K562 (cell line): Measurements from ENCODE around the gene TIMM10. TPM values are rescaled to one million over a fixed set of nuclear protein-coding genes. Genes with fewer than 3 reads are reported as not detected.

Experiments
- CTBP1 ChIP-seq: fragments of 450-650 bp; IDR thresholded peaks from 2 replicates; pipeline ENCODE4 v1.6.1; 2016; ENCODE audit warnings: borderline replicate concordance
- FOXA3 ChIP-seq, 2 experiments: fragments of 450-650 bp in 1 of 2; sonication (generic) in 1 of 2; formaldehyde crosslinking; IDR thresholded peaks in 1 of 2; conservative IDR thresholded peaks in 1 of 2; 2 replicates each; pipeline versions ENCODE4 v1.4.0 to v1.8.0; 2020 to 2022; ENCODE audit warnings: mild to moderate bottlenecking in 2 of 2, missing genetic modification reagents in 1 of 2
- SMAD4 ChIP-seq: fragments of 250-450 bp; sonication (Bioruptor Pico); conservative IDR thresholded peaks from 2 replicates; pipeline ENCODE4 v1.8.0; 2021; ENCODE audit warnings: inconsistent platforms, mild to moderate bottlenecking, moderate library complexity
- SMARCA5 ChIP-seq: fragments of 450-650 bp; IDR thresholded peaks from 2 replicates; pipeline ENCODE4 v1.6.1; 2016
- ZFP36 ChIP-seq: fragments of 150-350 bp; IDR thresholded peaks from 2 replicates; pipeline ENCODE4 v1.6.1; 2018; ENCODE audit warnings: low read length, low read depth; ENCODE audit not compliant: partially characterized antibody
- polyA plus RNA-seq, 8 experiments: library from polyadenylated mRNA; depleted of rRNA in 4 of 8; stranded (reverse) in 5 of 8; unstranded in 3 of 8; fragments of >200 nt; fragmentation: Nextera tagmentation in 2 of 8; fragmentation: Illumina TruSeq in 1 of 8; extraction: Ambion mirVana in 2 of 8; extraction: Trizol in 1 of 8; gene quantifications; 2 replicates each; pipeline versions ENCODE4 v1.2.1 to v1.2.3, GENCODE V29; 2011 to 2014; ENCODE audit warnings: inconsistent platforms in 1 of 8, missing spikeins in 1 of 8
- total RNA-seq, 7 experiments: library from RNA; depleted of rRNA in 6 of 7; stranded (reverse); fragments of >200 nt in 6 of 7; fragmentation: Illumina TruSeq in 2 of 7; extraction: Trizol in 2 of 7; gene quantifications; 2 replicates each; pipeline versions ENCODE4 v1.2.1 to v1.2.3, GENCODE V29; 2011 to 2021; ENCODE audit warnings: low replicate concordance in 1 of 7
- TF ChIP-seq, protein P1 (sequence below): fragments of 450-650 bp; formaldehyde crosslinking; IDR thresholded peaks from 2 replicates; pipeline ENCODE4 v1.4.0; 2020; ENCODE audit warnings: mild to moderate bottlenecking, moderate library complexity
- TF ChIP-seq, protein P2 (sequence below): sonication (generic); formaldehyde crosslinking; IDR thresholded peaks from 2 replicates; pipeline ENCODE4 v1.8.0; 2022; ENCODE audit warnings: mild to moderate bottlenecking, missing genetic modification reagents
- TF ChIP-seq, protein P3 (sequence below): IDR thresholded peaks from 2 replicates; pipeline ENCODE4 v1.6.1; 2011; ENCODE audit warnings: borderline replicate concordance, low read depth, mild to moderate bottlenecking, moderate library complexity, low read length; ENCODE audit not compliant: insufficient read depth, poor library complexity, severe bottlenecking

Gene TIMM10
- total and polyA plus RNA-seq, 9 of the 15 experiments (the other 6 are each of a cell fraction or from before 2014, with no cell fraction given) = 109 to 553 (median 172) TPM

DNA sequence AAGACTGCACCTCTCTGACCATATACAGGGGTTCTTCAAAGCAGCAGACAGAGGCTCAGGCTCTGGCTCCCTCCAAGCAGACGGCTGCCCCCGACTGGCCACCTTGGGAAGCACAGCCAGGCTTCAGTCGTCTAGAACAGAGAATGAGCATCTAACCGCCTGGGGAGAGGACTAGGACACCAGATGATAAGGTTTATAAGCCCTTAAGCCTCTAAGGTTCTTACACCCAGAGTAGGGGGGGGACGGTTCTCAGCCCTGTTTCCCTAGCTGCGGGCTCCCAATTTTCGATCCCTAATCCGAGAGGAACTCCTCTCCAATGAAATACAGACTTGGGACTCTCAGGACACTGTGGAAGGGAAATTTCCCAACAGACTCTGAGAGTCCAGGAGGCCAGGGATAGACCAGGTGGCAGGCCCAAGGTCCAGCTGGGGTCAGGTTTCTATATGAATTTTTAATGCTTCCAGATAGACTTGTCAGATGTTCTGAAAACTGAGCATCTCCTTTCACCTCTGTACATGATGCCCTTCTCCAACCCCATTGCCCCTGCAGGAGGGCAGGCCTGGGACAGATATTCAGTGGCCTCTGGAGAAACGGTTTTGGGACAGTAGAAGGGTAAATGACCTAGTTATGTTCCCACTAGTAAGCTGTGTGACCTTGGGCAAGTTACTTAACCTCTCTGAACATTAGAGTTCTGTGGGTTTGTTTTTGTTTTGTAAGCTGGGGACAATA, 50.0 kb downstream of the TIMM10 start (continued):
- TF ChIP-seq, protein P1, sequence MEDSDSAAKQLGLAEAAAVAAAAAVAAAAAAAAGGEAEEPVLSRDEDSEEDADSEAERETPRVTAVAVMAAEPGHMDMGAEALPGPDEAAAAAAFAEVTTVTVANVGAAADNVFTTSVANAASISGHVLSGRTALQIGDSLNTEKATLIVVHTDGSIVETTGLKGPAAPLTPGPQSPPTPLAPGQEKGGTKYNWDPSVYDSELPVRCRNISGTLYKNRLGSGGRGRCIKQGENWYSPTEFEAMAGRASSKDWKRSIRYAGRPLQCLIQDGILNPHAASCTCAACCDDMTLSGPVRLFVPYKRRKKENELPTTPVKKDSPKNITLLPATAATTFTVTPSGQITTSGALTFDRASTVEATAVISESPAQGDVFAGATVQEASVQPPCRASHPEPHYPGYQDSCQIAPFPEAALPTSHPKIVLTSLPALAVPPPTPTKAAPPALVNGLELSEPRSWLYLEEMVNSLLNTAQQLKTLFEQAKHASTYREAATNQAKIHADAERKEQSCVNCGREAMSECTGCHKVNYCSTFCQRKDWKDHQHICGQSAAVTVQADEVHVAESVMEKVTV (CRISPR knock-in tag) = peak; percentile 49; the same call in 1 of the 2 replicates
- TF ChIP-seq, protein P2, sequence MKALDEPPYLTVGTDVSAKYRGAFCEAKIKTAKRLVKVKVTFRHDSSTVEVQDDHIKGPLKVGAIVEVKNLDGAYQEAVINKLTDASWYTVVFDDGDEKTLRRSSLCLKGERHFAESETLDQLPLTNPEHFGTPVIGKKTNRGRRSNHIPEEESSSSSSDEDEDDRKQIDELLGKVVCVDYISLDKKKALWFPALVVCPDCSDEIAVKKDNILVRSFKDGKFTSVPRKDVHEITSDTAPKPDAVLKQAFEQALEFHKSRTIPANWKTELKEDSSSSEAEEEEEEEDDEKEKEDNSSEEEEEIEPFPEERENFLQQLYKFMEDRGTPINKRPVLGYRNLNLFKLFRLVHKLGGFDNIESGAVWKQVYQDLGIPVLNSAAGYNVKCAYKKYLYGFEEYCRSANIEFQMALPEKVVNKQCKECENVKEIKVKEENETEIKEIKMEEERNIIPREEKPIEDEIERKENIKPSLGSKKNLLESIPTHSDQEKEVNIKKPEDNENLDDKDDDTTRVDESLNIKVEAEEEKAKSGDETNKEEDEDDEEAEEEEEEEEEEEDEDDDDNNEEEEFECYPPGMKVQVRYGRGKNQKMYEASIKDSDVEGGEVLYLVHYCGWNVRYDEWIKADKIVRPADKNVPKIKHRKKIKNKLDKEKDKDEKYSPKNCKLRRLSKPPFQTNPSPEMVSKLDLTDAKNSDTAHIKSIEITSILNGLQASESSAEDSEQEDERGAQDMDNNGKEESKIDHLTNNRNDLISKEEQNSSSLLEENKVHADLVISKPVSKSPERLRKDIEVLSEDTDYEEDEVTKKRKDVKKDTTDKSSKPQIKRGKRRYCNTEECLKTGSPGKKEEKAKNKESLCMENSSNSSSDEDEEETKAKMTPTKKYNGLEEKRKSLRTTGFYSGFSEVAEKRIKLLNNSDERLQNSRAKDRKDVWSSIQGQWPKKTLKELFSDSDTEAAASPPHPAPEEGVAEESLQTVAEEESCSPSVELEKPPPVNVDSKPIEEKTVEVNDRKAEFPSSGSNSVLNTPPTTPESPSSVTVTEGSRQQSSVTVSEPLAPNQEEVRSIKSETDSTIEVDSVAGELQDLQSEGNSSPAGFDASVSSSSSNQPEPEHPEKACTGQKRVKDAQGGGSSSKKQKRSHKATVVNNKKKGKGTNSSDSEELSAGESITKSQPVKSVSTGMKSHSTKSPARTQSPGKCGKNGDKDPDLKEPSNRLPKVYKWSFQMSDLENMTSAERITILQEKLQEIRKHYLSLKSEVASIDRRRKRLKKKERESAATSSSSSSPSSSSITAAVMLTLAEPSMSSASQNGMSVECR (CRISPR knock-in tag) = no peak
- TF ChIP-seq SMAD4 = 0 out of 2 replicates have a peak, but pooled peaks have one; percentile 18
- TF ChIP-seq, protein P3, sequence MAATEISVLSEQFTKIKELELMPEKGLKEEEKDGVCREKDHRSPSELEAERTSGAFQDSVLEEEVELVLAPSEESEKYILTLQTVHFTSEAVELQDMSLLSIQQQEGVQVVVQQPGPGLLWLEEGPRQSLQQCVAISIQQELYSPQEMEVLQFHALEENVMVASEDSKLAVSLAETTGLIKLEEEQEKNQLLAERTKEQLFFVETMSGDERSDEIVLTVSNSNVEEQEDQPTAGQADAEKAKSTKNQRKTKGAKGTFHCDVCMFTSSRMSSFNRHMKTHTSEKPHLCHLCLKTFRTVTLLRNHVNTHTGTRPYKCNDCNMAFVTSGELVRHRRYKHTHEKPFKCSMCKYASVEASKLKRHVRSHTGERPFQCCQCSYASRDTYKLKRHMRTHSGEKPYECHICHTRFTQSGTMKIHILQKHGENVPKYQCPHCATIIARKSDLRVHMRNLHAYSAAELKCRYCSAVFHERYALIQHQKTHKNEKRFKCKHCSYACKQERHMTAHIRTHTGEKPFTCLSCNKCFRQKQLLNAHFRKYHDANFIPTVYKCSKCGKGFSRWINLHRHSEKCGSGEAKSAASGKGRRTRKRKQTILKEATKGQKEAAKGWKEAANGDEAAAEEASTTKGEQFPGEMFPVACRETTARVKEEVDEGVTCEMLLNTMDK = peak; percentile 5
- peak; percentile 85 for TF ChIP-seq ZFP36
- TF ChIP-seq SMARCA5 = peak; percentile 85
- TF ChIP-seq FOXA3 (CRISPR knock-in tag; conservative IDR thresholded peaks at IDR 0.05 in 1 of 2, IDR thresholded peaks at IDR 0.05 in 1 of 2) = no peak
- peak; percentile 37; the same call in 1 of the 2 replicates for TF ChIP-seq CTBP1
